GM12878 (cell line): Measurements from ENCODE around the gene AQP3. TPM values are rescaled to one million over a fixed set of nuclear protein-coding genes. Genes with fewer than 3 reads are reported as not detected.
A peak's percentile ranks its signal among the peaks of the same experiment; 100 is the strongest.

Source experiments
- CREB1 ChIP-seq: IDR thresholded peaks from 2 replicates; pipeline ENCODE4 v1.6.1; 2012; ENCODE audit warnings: low read depth, mild to moderate bottlenecking, inconsistent platforms
- KLF5 ChIP-seq: fragments of 450-650 bp; IDR thresholded peaks from 2 replicates; pipeline ENCODE4 v1.6.1; 2014; ENCODE audit warnings: mild to moderate bottlenecking; ENCODE audit not compliant: partially characterized antibody
- MTA3 ChIP-seq: IDR thresholded peaks from 2 replicates; pipeline ENCODE4 v1.6.1; 2012; ENCODE audit warnings: low read length, inconsistent platforms, borderline replicate concordance
- NRF1 ChIP-seq: conservative IDR thresholded peaks from 2 replicates; pipeline ENCODE4 v1.6.1; 2011; ENCODE audit warnings: mild to moderate bottlenecking, low read depth, low read length, improper control_type of control experiment
- PAX5 ChIP-seq: IDR thresholded peaks from 2 replicates; pipeline ENCODE4 v1.6.1; 2011; ENCODE audit warnings: low read depth, low read length, borderline replicate concordance
- STAT3 ChIP-seq: IDR thresholded peaks from 2 replicates; pipeline ENCODE4 v1.6.1; 2011; ENCODE audit warnings: low read depth, low read length, improper control_type of control experiment
- WRNIP1 ChIP-seq: IDR thresholded peaks from 2 replicates; pipeline ENCODE4 v1.6.1; 2011; ENCODE audit warnings: low read depth, low read length, improper control_type of control experiment, borderline replicate concordance
- YBX1 ChIP-seq: fragments of 450-650 bp; IDR thresholded peaks from 2 replicates; pipeline ENCODE4 v1.6.1; 2016; ENCODE audit warnings: antibody characterized with exemption
- ZNF217 ChIP-seq: fragments of 450-650 bp; IDR thresholded peaks from 2 replicates; pipeline ENCODE4 v1.6.1; 2017; ENCODE audit warnings: antibody characterized with exemption, mild to moderate bottlenecking
- polyA plus RNA-seq, 11 experiments: library from polyadenylated mRNA; depleted of rRNA in 4 of 11; unstranded in 6 of 11; stranded (reverse) in 5 of 11; fragments of >200 nt; fragmentation: Nextera tagmentation in 4 of 11; fragmentation: Illumina TruSeq in 1 of 11; extraction: Ambion mirVana in 4 of 11; extraction: Trizol in 1 of 11; gene quantifications; 1 replicate in 1 of 11; 2 replicates in 10 of 11; pipeline versions ENCODE4 v1.2.1 to v1.2.3, GENCODE V29; 2011 to 2016; ENCODE audit warnings: inconsistent platforms in 2 of 11, missing spikeins in 2 of 11, low read depth in 1 of 11
- total RNA-seq, 4 experiments: library from RNA; depleted of rRNA in 3 of 4; stranded (reverse); fragments of >200 nt in 3 of 4; fragmentation: Illumina TruSeq in 1 of 4; extraction: Trizol in 1 of 4; gene quantifications; 2 replicates each; pipeline versions ENCODE4 v1.2.1 to v1.2.3, GENCODE V29; 2013 to 2021
- TF ChIP-seq, protein P1 (sequence below): fragments of 450-650 bp; IDR thresholded peaks from 2 replicates; pipeline ENCODE4 v1.6.1; 2018; ENCODE audit warnings: mild to moderate bottlenecking, low read depth, moderate library complexity; ENCODE audit not compliant: partially characterized antibody
- TF ChIP-seq, protein P2 (sequence below): fragments of 450-650 bp; IDR thresholded peaks from 2 replicates; pipeline ENCODE4 v1.6.1; 2016; ENCODE audit warnings: mild to moderate bottlenecking, moderate library complexity, borderline replicate concordance
- TF ChIP-seq, protein P3 (sequence below): fragments of 450-650 bp; IDR thresholded peaks from 2 replicates; pipeline ENCODE4 v1.6.1; 2017; ENCODE audit warnings: mild to moderate bottlenecking, moderate library complexity
- TF ChIP-seq, protein P4 (sequence below): fragments of 450-650 bp; IDR thresholded peaks from 2 replicates; pipeline ENCODE4 v1.6.1; 2017; ENCODE audit warnings: antibody characterized with exemption, mild to moderate bottlenecking, moderate library complexity

The AQP3 gene
- total and polyA plus RNA-seq, 10 of the 15 experiments (the other 5 are each of a cell fraction or from before 2014, with no cell fraction given), result 0.60 to 11.8 (median 4.5) TPM

DNA sequence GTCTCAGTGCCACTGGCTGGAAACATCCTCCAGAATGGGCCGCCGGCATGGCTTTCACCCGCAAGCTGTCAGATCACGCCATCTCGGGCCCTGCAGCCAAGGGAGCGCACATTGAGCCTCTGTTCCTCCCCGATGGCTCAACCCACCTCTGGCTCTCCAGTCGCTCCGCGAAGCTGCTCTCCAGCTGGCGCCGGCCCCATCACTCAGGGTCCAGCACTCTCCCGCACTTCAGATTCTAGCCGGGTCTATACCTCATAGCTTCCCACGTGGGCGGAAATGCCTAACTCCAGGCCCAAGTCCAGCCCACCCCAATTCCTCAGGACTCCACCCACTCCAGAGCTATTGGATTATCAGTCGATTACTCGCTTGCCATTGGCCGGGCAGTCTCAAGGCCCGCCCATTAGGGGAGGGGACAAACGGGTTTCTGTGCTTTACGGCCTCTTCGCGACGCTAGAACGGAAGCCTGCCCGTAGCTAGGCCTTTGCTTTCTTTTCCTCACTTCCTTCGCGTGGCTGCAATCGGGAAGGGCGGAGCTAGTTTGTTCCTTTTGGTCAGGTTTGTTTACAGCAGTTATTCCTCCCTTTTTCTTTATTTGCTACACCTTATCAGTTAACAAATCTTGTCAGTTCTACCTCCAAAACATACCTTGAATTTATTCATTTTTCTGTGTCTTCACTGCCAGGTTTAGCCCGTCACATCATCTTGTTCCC is 26.4 kb upstream of the AQP3 start, which contains the start of gene NOL6 (continued):
- no peak for TF ChIP-seq KLF5
- no peak for TF ChIP-seq YBX1
- TF ChIP-seq, protein P1, sequence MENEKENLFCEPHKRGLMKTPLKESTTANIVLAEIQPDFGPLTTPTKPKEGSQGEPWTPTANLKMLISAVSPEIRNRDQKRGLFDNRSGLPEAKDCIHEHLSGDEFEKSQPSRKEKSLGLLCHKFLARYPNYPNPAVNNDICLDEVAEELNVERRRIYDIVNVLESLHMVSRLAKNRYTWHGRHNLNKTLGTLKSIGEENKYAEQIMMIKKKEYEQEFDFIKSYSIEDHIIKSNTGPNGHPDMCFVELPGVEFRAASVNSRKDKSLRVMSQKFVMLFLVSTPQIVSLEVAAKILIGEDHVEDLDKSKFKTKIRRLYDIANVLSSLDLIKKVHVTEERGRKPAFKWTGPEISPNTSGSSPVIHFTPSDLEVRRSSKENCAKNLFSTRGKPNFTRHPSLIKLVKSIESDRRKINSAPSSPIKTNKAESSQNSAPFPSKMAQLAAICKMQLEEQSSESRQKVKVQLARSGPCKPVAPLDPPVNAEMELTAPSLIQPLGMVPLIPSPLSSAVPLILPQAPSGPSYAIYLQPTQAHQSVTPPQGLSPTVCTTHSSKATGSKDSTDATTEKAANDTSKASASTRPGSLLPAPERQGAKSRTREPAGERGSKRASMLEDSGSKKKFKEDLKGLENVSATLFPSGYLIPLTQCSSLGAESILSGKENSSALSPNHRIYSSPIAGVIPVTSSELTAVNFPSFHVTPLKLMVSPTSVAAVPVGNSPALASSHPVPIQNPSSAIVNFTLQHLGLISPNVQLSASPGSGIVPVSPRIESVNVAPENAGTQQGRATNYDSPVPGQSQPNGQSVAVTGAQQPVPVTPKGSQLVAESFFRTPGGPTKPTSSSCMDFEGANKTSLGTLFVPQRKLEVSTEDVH, result peak; percentile 82
- TF ChIP-seq, protein P2, sequence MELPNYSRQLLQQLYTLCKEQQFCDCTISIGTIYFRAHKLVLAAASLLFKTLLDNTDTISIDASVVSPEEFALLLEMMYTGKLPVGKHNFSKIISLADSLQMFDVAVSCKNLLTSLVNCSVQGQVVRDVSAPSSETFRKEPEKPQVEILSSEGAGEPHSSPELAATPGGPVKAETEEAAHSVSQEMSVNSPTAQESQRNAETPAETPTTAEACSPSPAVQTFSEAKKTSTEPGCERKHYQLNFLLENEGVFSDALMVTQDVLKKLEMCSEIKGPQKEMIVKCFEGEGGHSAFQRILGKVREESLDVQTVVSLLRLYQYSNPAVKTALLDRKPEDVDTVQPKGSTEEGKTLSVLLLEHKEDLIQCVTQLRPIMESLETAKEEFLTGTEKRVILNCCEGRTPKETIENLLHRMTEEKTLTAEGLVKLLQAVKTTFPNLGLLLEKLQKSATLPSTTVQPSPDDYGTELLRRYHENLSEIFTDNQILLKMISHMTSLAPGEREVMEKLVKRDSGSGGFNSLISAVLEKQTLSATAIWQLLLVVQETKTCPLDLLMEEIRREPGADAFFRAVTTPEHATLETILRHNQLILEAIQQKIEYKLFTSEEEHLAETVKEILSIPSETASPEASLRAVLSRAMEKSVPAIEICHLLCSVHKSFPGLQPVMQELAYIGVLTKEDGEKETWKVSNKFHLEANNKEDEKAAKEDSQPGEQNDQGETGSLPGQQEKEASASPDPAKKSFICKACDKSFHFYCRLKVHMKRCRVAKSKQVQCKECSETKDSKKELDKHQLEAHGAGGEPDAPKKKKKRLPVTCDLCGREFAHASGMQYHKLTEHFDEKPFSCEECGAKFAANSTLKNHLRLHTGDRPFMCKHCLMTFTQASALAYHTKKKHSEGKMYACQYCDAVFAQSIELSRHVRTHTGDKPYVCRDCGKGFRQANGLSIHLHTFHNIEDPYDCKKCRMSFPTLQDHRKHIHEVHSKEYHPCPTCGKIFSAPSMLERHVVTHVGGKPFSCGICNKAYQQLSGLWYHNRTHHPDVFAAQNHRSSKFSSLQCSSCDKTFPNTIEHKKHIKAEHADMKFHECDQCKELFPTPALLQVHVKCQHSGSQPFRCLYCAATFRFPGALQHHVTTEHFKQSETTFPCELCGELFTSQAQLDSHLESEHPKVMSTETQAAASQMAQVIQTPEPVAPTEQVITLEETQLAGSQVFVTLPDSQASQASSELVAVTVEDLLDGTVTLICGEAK, result peak; percentile 93
- no peak for TF ChIP-seq STAT3
- TF ChIP-seq ZNF217, result no peak
- TF ChIP-seq MTA3, result no peak
- peak; percentile 70; the same call in 1 of the 2 replicates for TF ChIP-seq CREB1
- TF ChIP-seq NRF1, result no peak
- no peak for TF ChIP-seq PAX5
- TF ChIP-seq, protein P3, sequence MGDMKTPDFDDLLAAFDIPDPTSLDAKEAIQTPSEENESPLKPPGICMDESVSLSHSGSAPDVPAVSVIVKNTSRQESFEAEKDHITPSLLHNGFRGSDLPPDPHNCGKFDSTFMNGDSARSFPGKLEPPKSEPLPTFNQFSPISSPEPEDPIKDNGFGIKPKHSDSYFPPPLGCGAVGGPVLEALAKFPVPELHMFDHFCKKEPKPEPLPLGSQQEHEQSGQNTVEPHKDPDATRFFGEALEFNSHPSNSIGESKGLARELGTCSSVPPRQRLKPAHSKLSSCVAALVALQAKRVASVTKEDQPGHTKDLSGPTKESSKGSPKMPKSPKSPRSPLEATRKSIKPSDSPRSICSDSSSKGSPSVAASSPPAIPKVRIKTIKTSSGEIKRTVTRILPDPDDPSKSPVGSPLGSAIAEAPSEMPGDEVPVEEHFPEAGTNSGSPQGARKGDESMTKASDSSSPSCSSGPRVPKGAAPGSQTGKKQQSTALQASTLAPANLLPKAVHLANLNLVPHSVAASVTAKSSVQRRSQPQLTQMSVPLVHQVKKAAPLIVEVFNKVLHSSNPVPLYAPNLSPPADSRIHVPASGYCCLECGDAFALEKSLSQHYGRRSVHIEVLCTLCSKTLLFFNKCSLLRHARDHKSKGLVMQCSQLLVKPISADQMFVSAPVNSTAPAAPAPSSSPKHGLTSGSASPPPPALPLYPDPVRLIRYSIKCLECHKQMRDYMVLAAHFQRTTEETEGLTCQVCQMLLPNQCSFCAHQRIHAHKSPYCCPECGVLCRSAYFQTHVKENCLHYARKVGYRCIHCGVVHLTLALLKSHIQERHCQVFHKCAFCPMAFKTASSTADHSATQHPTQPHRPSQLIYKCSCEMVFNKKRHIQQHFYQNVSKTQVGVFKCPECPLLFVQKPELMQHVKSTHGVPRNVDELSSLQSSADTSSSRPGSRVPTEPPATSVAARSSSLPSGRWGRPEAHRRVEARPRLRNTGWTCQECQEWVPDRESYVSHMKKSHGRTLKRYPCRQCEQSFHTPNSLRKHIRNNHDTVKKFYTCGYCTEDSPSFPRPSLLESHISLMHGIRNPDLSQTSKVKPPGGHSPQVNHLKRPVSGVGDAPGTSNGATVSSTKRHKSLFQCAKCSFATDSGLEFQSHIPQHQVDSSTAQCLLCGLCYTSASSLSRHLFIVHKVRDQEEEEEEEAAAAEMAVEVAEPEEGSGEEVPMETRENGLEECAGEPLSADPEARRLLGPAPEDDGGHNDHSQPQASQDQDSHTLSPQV, result no peak
- TF ChIP-seq, protein P4, sequence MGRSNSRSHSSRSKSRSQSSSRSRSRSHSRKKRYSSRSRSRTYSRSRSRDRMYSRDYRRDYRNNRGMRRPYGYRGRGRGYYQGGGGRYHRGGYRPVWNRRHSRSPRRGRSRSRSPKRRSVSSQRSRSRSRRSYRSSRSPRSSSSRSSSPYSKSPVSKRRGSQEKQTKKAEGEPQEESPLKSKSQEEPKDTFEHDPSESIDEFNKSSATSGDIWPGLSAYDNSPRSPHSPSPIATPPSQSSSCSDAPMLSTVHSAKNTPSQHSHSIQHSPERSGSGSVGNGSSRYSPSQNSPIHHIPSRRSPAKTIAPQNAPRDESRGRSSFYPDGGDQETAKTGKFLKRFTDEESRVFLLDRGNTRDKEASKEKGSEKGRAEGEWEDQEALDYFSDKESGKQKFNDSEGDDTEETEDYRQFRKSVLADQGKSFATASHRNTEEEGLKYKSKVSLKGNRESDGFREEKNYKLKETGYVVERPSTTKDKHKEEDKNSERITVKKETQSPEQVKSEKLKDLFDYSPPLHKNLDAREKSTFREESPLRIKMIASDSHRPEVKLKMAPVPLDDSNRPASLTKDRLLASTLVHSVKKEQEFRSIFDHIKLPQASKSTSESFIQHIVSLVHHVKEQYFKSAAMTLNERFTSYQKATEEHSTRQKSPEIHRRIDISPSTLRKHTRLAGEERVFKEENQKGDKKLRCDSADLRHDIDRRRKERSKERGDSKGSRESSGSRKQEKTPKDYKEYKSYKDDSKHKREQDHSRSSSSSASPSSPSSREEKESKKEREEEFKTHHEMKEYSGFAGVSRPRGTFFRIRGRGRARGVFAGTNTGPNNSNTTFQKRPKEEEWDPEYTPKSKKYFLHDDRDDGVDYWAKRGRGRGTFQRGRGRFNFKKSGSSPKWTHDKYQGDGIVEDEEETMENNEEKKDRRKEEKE, result no peak
- no peak for TF ChIP-seq WRNIP1
